ENCODE results near the gene PCMT1.

The PCMT1 gene

DNA sequence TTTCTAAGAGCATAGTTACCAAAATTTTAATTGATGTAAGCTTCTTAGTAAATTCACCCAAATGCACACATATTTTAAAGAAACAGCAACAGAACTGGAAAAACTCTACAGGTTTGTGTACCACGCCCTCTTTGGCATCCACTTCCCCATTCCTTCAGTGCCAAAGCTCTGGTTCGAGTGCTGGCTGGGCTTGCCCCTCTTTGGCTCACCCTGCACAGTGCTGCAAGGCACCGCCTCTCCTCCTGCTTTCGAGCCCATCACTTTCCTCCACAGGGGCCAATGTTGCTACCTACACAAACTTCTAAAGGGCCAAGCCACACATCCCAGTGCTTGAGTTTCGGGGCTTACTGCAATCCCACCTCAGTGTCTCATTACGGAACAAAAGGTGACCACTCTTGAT lies 105.0 kb downstream of the PCMT1 start:
- DNase-seq (ENCODE audit: low read depth in 2 of 2) = no peak

DNA sequence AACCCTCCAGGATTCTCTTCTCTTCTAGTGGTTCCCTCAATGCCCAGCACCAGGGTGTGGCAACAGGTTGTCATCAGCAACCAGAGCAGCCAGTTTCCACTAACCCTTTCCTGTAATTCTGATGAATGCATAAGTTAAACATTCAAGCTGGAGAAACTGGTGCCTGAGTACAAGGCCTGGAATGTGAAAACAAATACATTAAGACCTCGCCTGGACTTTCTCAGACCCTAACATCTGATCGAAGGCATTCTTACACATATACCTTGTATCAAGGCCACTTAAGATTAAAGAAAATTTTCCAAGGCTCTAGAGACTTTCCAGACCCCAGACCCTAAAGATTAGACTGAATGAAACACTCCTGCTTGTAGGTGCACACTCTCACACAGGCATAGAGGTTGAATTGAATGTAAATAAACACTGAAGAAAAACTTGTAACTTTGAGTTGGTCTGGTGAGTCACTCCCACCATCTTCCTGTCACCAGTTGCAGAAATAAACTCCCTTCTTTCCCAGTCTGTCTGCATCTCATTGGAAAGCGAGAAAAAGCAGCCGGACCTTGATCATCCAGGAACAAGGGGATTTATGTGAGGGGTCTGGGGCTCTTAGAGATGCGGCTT lies 105.6 kb downstream of the PCMT1 start:
- DNase-seq (ENCODE audit: low read depth in 2 of 2) = no peak

- no peak for DNase-seq (ENCODE audit: low read depth in 2 of 2)
These were observed 106.2 kb downstream of the PCMT1 start for GRCh38 chr6:149855741-149856140.

DNA sequence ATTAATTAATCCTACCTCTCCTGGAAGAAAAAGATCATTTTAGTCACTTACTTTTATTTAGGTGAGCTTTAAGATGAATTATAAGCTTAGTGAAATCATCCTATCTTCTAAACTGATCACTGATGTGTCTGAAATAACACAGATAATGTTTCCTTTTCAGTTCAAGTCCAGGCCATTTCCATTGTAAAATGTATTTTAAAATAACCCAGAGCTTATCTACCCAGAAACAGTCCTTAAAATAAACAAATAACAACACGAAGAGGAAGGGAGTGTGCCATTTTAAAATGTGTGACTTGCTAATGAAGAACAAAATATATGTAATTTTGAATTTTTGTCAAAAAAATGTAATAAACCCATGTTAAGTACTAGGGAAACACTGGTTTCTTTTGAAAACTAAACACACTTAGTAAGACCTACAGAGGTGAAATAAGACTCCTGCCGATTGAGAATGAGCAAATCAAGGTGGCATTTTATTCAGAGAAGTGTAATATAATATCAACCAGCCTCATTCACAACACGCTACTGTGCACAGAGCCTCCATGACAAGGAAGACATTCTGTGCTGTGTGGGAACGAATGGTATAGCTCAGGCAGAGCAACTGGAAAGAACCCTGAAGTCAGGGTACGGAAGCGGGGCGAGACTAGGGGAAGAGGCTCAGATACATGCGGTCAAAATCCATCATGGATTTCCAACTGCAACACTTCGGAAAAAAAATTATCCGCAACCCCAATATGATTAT lies 106.9 kb downstream of the PCMT1 start:
- DNase-seq (ENCODE audit: low read depth in 2 of 2) = no peak

DNA sequence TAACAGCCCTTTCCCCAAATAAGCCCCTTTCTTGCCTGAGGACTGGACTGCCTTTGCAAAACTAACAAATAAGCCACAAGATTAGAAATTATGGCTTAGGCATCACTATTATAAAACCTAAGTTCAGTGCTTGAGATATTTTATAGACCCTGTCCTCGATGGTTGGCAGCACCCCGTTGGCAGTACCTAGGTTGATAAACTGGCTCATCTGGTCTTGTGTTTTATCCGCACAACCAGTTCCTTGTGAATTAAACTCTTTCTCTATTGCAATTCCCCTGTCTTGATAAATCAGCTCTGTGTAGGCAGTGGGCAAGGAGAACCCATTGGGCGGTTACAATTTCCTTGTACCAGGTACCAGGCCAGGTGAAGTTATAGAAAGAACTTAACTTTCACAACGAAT lies 108.0 kb downstream of the PCMT1 start:
- no peak for DNase-seq (ENCODE audit: low read depth in 2 of 2)

DNA sequence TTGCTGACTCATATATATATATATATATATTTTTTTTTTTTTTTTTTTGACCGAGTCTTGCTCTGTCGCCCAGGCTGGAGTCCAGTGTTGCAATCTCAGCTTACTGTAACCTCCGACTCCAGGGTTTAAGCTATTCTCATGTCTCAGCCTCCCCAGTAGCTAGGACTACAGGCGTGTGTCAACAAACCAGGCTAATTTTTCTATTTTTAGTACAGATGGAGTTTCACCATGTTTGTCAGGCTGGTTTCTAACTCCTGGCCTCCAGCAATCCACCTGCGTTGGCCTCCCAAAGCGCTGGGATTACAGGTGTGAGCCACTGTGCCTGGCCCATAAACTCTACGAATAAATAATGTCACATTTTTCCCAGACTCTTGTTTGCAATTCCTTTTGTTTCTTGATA lies 109.8 kb downstream of the PCMT1 start:
- DNase-seq (ENCODE audit: low read depth in 2 of 2) = no peak

- no peak for DNase-seq (ENCODE audit: low read depth in 2 of 2)
These were observed 110.4 kb downstream of the PCMT1 start for GRCh38 chr6:149859938-149860337.

- DNase-seq (ENCODE audit: low read depth in 2 of 2) = no peak
These were observed 110.9 kb downstream of the PCMT1 start for GRCh38 chr6:149860513-149860833.
